Central memory CD4-positive, alpha-beta T cell (primary cell): ENCODE results near the gene CRHR2.
"Not testable (repeated sequence)": the region's sequence is repeated elsewhere in the genome, so short reads cannot be mapped to it uniquely, and the experiment has no call there.

ENCODE experiments used
- DNase-seq: peaks from one replicate; pipeline ENCODE4 v3.0.0; 2022
- total RNA-seq, 3 experiments: gene quantifications; one replicate each; lab custom pipeline; 2026; lab: John Stamatoyannopoulos, UW

The CRHR2 gene
- total RNA-seq = 0 reads per million in 3 experiments

DNA sequence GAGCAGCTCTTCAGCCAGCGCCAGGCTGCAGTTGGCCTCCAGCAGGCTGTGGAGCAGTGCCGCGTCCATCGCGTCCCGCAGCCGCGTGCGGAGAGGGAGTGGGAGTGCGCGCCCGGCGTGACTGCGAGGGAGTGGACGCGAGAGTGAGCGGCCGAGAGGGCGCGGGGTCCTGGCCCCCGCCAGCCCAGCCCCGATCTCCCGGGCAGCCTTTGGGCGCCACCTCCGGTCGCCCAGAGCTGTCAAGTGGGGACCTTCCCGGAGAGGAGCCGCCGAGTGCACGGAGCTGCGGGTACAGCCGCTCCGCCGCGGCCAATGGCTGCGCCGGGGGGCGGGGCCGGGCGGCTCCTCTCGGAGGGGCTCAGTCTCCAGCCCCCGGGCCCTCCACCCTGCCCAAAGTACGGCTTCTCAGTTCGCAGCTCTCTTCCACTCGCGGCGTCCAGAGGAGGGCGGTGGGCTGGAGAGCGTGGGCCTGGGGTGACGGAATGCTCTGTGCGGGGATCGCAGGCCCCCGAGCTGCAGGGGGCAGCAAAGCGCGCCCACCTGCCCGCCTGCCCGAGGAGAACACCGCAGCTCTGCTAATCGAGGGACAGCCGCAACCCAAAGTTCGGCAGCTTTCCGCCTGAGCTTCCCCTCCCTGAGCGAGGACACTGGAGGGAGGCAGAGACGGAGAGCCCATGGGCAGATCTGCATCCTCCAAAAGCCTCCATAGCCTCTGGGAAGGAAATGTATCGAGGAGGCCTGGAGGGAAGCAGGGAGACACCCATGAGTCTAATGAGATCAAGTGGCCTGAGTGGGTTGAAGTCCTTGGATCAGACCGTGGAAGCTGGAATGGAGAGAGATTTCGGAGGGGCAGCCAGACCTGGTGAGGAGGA is at the start of gene CRHR2:
Gene CRHR2 (minus strand): TSS at position 245 of the 872 bp plus-strand sequence. CDS start 176 bp downstream, at position 69.
- DNase-seq = no peak

DNA sequence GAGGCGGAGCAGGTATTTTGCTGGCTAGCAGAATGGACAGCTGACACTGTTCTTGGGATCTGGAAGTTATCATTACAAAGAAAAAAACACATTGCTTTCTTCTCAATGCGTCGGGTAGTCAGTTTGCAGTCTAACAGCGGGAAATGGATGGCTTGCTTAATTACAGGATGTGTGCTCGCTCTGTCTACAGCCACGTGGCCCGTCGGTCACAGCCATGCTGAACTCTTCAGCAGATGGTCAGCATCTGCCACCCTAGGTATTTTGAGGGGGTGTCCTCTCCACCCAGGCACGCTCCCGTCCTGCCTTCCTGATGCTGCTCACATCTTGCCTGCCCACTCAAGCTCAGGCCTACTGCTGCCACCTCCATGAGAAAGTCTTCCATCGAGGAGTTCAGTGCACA is 49.3 kb upstream of the CRHR2 start:
- no peak for DNase-seq

DNA sequence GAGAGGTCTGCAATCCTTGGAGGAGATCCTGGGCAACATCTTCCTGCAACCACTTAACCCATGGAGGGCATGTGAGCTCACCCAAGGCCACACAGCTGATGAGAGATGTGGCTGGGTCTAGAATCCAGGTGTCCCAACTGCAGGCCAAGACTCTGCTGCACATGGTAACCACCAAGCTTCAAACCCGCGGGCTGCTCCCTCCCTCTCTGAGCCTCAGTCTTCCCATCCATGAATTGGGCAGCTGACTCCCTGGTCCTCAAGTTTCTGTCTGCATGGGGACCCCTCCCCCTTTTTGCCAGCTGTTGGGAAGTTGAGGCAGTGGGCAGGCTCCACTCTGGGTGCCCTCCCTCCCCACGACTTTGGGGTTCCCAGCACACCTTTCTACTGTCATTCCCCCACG is 48.7 kb upstream of the CRHR2 start:
- no peak for DNase-seq

DNA sequence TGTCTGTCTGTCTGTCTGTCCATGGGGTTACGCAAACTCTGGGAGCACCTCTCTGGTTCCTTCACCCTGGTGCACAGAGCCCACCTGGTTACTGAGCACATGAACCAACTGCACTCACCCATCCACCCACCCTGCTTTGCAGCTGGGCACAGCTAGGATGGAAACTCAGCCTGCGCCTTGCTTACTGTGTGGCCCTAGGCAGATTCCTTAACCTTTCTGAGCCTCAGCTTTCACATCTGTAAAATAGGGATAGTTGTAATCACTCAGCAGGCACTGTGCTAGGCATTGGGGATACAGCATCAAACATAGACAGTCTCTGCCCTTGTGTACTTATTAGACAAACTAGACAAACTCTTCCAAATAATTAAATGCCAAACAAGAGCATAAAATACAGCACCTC is 47.8 kb upstream of the CRHR2 start:
- DNase-seq = no peak

DNA sequence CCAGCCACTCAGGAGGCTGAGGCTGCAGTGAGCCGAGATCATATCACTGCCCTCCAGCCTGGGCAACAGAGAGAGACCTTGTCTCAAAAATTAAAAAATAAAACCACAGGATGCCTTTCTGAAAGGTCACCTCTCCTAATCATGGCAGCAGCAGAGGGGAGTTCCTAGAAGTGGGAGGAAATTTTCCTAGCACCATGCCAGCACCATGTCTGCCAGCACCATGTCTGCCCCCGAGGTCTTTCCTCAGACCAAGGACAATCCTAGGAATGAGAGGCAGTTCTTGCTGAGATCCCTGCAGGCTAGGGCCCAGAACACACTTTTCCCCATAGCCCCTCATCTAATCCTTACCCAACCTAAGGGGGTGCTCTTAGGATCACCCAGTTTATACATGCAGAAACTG is 47.4 kb upstream of the CRHR2 start:
- DNase-seq = no peak

DNA sequence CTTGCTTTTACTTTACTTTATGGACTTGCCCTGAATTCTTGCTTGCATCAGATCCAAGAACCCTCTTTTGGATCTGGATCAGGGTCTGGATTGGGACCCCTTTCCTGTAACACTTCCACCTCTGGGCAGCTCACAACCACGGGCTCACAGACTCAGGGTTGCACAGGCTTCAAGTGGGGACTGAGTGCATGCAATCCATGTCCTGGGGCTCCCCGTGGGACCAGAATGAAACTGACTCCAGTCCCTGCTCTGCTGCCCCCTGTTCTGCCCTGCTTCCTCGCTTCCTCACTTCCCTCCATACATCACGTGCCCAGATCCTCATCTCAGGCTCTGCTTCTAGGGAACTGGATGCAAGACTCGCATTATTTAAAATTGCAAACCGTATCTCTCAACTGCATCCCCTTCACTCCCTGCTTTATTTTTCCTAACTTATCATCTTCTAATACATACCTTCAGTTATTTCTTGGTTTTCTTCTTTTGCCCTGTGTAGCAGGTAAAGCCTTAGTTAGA is 46.4 kb upstream of the CRHR2 start:
- no peak for DNase-seq

DNA sequence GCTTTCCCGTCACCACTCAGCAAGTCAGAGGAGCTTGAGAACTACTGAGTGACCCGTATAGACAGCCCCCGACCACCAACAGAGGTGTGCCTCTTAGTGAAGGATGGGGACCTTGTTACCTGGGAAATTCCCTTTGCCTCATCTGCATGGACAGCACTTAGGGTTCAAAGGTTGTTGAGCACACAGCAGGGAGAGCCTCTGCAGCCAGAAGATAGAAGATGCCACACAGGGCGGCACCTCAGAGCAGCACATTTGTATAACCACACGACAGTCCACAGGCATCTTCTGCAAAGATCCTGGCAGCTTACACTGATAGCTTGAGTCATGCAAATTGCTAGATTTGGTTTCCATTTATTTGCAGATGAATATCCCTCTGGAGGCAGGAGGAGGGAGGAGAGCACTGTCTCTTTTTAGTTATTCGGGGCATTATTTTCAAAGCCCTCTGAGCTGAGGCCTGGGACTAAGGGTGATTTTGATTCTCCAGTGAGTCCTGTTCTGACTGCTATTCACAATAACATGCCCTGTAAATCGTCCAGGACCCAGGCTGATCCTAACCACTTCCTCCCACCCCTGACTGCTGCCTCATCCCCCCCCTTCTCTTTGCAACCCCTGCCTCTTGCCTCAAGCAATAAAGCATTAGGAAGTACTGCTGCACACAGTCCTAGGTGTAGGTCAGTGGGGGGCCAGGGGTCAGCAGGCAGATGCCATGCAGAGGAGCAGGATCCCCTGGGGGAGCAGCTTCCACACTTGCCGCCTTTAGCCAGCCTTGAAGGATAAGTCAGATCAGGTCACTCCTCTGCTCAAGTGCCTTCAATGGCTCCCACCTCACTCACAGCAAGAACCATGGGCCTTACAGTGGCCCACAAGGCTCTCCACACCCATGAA is 45.0 kb upstream of the CRHR2 start:
- peak; percentile 81 for DNase-seq

DNA sequence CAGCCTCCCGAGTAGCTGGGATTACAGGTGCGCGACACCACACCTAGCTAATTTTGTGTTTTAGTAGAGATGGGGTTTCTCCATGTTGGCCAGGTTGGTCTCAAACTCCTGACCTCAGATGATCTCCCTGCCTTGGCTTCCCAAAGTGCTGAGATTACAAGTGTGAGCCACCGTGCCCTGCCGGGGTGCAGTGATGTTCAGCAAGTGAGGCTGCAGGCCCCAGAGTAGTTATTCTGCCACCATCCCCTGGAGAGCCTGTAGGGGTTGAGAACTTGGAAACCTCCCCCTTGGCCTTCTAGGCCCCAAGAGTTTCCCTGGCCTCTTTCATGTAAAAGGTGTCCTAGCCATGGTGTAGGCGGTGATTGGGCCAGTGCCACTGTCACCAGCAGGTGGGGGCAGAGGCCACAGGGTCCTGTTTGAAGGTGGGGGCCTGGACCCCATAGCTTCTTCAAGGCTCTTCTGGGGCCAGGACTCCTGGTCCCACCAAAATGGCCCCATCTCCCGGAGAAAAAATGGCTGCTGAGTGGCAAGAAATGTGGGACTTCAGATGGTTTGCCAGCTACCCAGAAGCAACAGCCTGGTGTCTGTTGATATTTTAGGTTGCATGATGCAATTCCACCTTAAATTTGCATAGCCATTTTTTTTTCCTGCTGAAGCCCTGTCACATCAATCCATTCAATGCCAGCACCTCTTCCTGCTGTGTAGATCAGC is 44.2 kb upstream of the CRHR2 start:
- DNase-seq = peak; percentile 42

DNA sequence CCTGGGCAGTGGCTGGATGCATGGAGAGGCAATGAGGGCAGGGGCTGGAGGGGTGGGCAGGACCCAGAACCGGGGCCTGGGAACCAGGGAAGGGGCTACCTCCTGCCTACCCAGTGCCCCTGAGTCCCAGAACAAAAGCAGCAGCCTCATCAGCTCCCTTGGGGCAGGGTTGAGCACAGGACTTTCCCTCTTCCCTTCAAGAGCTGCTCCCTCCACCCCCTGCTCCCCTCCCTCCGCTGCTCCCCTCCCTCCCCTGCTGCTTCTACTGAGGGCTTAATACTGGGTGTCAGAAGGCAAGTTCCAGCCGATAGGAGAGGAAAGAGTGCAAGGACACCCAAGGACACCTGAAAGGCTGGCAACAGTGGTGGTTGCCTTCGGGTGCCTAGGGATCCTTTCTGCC is 41.5 kb upstream of the CRHR2 start:
- no peak for DNase-seq

DNA sequence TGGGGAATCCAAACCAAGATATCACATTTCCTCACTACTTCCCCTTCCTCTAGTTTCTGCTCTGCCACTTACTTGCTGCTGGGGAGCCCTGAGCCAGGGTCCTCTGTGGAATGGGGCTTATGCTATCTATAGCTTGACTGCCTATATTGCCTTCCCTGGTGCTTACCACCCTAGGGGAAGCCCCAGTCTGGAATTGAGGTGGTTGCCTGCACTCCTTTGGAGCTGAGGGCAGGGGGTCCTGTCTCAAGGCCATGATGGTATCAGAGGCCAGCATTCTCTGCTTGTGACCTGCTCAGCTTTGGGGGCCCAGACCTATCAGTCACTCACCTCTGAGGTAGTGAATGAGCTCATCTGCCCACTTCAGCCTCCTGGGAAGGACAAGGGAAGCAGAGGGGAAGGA is 40.4 kb upstream of the CRHR2 start:
- DNase-seq = no peak

DNA sequence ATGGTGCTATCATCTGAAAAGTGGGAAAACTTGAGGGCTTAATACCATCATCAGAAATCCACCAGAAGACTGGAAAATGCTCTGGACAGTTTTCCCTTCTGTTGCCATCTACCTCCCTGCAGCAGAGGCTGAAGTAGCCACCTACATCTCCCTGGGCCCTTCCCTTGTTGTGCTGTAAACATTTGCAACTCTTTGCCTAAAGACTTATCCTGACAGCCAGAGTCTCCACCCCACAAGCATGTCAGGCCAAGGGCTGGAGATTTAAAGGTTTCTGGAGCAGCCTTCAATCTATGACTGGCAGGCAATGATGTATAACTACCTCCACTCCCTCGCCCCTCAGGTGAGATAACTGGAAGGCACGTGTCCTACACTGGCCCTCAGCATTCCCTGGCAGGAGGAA is 39.9 kb upstream of the CRHR2 start:
- no peak for DNase-seq

DNA sequence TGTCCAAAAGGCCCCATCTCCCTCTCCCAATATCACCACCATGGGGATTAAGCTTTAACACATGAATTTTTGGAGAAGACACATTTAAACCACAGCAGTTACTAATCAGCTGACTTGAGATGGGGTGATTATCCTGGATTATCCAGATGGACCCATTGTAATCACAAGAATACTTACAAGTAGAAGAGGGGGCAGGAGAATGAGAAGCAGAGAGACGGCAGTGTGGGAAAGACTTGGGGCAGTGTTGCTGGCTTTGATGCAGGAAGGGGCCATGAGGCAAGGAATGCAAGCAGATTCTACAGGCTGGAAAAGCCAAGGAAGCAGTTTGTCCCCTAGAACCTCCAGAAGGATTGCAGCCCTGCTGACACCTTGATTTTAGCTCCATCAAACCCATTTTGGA is 39.0 kb upstream of the CRHR2 start:
- no peak for DNase-seq

DNA sequence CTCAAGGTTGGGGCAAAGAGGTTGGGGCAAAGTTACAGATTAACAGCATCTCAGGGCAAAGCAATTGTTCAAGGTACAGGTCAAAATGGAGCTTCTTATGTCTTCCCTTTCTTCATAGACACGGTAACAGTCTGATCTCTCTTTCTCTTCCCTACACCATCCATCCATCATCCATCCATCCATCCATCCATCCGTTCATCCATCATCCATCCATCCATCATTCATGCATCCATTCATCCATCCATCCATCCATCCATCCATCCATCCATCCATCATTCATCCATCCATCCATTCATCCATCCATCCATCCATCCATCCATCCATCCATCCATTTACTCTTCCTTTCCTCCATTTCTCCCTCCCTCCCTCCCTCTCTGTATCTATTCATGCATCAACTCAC is 37.2 kb upstream of the CRHR2 start:
- DNase-seq = not testable (repeated sequence)

DNA sequence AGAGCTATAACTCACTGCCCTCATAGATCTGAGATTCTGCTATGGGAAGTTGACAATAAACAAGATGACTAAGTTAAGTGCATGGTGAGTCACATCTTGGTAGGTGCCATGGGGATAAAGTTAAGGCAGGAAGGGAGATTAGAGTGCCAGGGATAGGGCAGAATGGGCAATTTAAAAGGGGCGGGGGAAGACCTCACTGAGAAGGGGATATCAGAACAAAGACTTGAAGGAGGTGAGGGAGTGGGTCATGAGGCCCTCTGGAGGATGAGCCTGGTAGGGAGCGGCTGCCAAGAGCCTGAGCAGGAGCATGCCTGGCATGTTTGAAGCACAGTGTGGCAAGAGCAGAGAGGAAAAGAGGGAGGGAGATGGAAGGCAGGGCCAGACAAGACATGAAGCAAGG is 34.9 kb upstream of the CRHR2 start:
- DNase-seq = no peak

DNA sequence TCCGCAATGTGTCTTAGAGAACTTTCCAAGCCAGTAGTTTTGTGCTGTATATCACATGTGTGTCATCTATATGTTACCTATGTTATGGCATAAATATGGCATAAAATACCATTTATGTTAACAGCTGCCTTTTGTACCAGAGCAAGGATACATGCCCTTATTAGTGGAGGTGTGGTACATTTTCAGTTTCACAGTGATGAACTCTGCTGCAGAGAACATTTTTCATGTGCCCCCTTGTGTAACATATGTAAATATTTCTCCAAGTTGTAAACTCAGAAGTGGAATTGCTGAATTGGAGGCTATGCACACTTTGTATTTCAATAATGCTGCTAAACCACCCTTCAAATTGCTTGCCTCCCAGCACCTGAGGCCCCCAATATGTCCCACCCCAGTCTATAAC is 31.9 kb upstream of the CRHR2 start:
- DNase-seq = no peak

DNA sequence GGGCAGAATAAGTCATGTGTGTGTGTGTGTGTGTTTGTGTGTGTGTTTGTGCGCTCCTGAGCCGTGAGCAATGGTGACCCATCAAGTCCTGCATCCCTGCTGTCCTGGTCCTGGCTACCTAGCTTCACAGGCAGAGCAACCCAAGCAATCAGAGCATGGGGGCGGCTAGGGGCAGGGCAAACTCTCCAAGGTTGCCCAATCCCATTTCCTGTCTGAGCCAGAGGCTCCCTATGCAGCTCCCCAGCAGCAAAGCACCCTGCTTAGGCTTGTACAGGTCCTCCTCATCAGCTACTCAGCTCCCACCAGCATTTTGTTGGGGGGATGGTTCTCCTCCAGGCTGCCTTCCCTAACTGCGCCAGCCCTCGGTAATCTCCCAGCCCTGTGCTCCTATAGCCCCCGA is 31.1 kb upstream of the CRHR2 start:
- DNase-seq = no peak

DNA sequence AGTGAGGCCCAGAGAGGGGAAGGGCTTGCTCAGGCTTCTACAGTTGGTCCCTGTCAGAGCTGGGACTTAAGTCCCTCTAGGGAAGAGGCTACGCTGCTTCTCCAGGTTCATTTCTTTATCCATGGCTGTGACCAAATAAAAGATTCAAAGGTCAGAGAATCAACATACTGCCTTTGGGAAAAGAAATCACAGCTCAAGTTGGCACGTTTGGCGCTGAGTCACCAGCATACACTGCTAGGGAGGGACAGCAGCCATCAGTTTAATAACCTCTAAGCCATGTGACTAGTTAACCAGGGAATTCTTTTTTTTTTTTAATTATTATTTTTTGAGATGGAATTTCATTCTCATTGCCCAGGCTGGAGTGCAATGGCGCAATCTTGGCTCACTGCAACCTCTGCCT is 28.4 kb upstream of the CRHR2 start:
- no peak for DNase-seq

DNA sequence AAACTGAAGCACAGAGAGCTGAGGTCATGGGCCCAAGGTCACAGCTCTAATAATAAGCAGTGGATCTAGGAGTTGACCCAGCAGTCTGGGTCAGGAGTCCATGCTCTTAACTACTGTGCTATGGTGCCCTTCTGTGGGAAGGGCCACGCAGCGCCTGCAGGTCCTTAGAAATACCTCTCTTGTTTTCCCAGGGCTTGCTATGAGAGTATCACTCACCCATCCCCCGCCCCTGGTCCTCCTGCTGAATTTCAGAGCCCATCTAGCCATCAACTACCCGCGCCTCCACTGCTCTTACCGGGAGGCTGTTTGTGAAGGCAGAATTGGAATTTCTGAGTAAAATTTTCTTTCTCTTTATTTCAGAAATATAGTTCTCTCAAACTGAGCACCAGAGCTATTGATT is 27.3 kb upstream of the CRHR2 start:
- no peak for DNase-seq

DNA sequence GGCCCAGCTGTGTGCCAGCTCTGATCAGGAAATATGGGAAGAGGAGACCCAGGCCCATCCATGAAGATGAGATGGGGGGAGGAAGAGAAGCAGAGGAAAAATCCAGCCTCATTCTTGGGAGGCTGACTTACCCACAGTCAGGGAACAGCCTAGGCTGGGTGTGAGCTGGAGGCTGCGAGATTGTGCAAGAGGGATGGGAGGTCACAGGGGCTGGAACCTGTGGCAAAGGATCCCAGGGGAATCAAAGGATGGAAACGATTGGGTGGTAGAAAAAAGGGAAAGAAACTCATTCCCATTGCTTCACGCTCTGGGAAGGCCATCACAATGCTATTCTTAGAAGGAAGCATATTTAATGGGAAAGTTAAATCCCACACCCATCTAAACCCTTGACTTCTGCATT is 26.7 kb upstream of the CRHR2 start:
- DNase-seq = no peak

DNA sequence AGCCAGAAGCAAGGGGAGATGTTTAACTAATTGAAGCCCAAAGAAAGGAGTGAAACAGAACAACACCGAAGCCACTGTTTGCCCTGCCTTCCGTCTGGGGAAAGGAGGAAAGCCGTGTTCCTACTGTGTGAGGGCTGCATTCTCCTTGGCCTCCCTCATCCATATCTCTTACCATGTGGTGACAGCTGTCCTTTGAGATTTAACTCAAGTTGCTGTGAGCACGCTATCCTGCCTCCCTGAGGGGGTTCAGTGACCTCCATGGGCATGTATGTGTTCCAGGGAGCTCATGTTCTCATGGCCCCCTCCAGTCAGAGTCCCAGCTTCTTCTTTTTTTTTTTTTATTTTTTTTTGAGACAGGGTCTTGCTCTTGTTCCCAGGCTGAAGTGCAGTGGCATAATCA is 26.2 kb upstream of the CRHR2 start:
- DNase-seq = no peak

DNA sequence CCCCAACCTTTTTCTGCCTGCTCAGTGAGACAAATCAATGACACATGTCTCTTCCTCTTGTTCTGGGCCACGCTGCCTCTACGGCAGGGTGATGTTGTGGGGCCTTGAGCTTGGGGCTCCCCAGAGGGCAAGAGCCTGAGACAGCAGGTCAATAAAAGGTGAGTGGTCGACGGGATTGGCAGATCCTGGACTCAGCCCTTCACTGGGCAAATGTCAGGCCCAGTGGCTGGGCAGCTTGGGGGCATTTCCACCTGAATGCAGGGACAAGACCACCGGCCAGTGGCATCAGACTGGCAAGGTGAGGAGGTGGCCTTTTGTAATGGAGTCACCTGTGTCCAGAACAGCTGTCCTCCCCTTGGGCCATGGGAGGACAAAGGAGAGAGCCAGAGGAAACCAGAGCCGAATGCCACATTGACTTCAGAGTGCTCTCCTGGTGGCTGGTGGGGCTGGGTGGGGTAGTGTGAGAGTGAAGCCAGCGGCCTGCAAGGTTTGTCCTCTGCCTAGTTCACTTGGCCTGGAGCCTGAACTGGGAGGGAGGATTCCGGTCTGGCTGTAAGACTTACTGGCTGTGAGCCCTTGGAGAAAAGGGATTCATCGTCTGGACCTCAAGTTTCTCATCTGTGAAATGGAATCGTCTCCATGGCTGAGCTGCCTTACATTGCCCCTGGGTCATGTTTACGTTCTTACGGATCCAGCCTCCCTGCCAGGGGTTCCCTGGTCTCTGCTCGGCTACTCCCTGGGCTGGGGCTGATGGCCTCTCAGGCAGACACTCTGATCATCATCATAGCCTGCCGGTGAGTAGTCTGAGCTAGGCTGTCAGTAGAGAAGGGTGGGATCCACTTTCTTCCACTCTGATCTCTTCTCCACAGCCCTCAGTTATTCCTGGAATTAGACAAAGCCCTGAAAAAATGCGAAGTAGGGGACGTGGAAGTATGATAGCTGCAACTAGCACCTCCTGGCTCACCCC is 25.4 kb upstream of the CRHR2 start:
- no peak for DNase-seq

DNA sequence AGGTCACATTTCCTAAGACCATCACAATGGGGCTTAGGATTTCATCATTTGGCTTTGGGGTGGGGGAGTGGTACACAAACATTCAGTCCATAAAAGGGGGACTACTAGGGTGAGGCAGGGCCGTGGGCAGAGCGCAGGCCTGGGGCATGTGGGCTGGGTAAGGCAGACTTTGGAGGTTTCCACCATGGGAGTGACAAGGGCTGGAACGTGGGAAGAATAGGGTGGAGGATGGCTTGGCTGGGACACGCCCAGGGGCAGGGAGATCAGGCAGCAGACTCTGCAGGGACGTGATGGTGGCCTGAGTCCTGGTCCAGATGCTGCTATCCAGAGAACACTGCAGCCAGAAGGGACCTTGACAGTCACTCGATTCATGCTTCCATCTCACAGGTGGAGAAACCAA is 24.7 kb upstream of the CRHR2 start:
- no peak for DNase-seq
